GM23248 (cell line): ENCODE measurements around the gene IKZF2. TPM values are rescaled to one million over a fixed set of nuclear protein-coding genes. Genes with fewer than 3 reads are reported as not detected.

ENCODE experiments used
- DNase-seq: peaks from one replicate; pipeline ENCODE4 v3.0.0-alpha.2; 2015
- H2AFZ ChIP-seq: fragments of 200-600 bp; sonication (generic); 2 replicates; pipeline ENCODE4 v1.6.1; 2016; ENCODE audit warnings: antibody characterized with exemption
- H3F3A ChIP-seq: fragments of 200-600 bp; sonication (generic); 2 replicates; pipeline ENCODE4 v1.6.1; 2016; ENCODE audit warnings: mild to moderate bottlenecking, antibody characterized with exemption, mixed run types; ENCODE audit not compliant: insufficient read depth
- H3K27ac ChIP-seq: fragments of 200-600 bp; sonication (generic); 2 replicates; pipeline ENCODE4 v1.5.1; 2016; ENCODE audit warnings: mild to moderate bottlenecking
- H3K27me3 ChIP-seq: fragments of 200-600 bp; sonication (generic); replicated peaks from 2 replicates; pipeline ENCODE4 v1.6.1; 2016; ENCODE audit warnings: mild to moderate bottlenecking; ENCODE audit not compliant: insufficient read depth
- H3K36me3 ChIP-seq: fragments of 200-600 bp; sonication (generic); 2 replicates; pipeline ENCODE4 v1.6.1; 2016; ENCODE audit warnings: low read depth, mild to moderate bottlenecking
- H3K4me1 ChIP-seq: fragments of 200-600 bp; sonication (generic); 2 replicates; pipeline ENCODE4 v1.6.1; 2016; ENCODE audit warnings: mild to moderate bottlenecking; ENCODE audit not compliant: insufficient read depth
- H3K4me2 ChIP-seq: fragments of 200-600 bp; sonication (generic); one replicate; pipeline ENCODE4 v1.6.1; 2016; ENCODE audit warnings: mild to moderate bottlenecking; ENCODE audit not compliant: unreplicated experiment
- H3K4me3 ChIP-seq: fragments of 200-600 bp; sonication (generic); 2 replicates; pipeline ENCODE4 v1.5.1; 2016; ENCODE audit warnings: mild to moderate bottlenecking
- H3K79me2 ChIP-seq: fragments of 200-600 bp; sonication (generic); 2 replicates; pipeline ENCODE4 v1.6.1; 2016; ENCODE audit warnings: mild to moderate bottlenecking; ENCODE audit not compliant: insufficient read depth
- H3K9ac ChIP-seq: fragments of 200-600 bp; sonication (generic); 2 replicates; pipeline ENCODE4 v1.6.1; 2016; ENCODE audit warnings: mild to moderate bottlenecking
- H3K9me2 ChIP-seq: fragments of 200-600 bp; sonication (generic); 2 replicates; pipeline ENCODE4 v1.6.1; 2016; ENCODE audit warnings: mixed run types, mild to moderate bottlenecking, moderate library complexity; ENCODE audit not compliant: insufficient read depth
- H3K9me3 ChIP-seq: fragments of 200-600 bp; sonication (generic); one replicate; pipeline ENCODE4 v1.6.1; 2017; ENCODE audit warnings: low read depth
- H4K20me1 ChIP-seq: fragments of 200-600 bp; sonication (generic); 2 replicates; pipeline ENCODE4 v1.6.0; 2016; ENCODE audit not compliant: insufficient read depth
- EZH2 ChIP-seq: fragments of 200-600 bp; sonication (generic); IDR thresholded peaks from 2 replicates; pipeline ENCODE4 v1.6.1; 2018; ENCODE audit warnings: antibody characterized with exemption, mild to moderate bottlenecking; ENCODE audit not compliant: insufficient read depth, poor library complexity, severe bottlenecking
- EZH2phosphoT487 ChIP-seq: fragments of 200-600 bp; sonication (generic); IDR thresholded peaks from 2 replicates; pipeline ENCODE4 v1.6.1; 2018; ENCODE audit warnings: antibody characterized with exemption, moderate library complexity, mild to moderate bottlenecking, low read depth; ENCODE audit not compliant: insufficient read depth
- WGBS, 2 experiments: methylation state at CpG; one replicate each; pipeline ENCODE4 v1.1.6; 2015 to 2017; ENCODE audit warnings: low lambda C conversion rate in 2 of 2, low coverage in 1 of 2; ENCODE audit errors: missing lambda C conversion rate in 2 of 2; 5-methylcytosine and 5-hydroxymethylcytosine counted together
- in situ Hi-C: fragments of 300-500 bp; cut with MboI; formaldehyde crosslinking; loops from 2 replicates; pipeline ENCODE4 v1.15.0; 2020
- polyA plus RNA-seq: library from polyadenylated mRNA; unstranded; fragments of >200 nt; fragmentation: Nextera tagmentation; extraction: Ambion mirVana; gene quantifications from 2 replicates; pipeline ENCODE4 v1.2.1, GENCODE V29; 2016
- total RNA-seq: library from RNA; depleted of rRNA; stranded (reverse); fragments of >200 nt; shearing (Covaris generic); gene quantifications from 2 replicates; pipeline ENCODE4 v1.2.3, GENCODE V29; 2014

IKZF2 gene
- total and polyA plus RNA-seq, 2 experiments from 2014 or later, result 3.4 to 13.5 TPM

DNA sequence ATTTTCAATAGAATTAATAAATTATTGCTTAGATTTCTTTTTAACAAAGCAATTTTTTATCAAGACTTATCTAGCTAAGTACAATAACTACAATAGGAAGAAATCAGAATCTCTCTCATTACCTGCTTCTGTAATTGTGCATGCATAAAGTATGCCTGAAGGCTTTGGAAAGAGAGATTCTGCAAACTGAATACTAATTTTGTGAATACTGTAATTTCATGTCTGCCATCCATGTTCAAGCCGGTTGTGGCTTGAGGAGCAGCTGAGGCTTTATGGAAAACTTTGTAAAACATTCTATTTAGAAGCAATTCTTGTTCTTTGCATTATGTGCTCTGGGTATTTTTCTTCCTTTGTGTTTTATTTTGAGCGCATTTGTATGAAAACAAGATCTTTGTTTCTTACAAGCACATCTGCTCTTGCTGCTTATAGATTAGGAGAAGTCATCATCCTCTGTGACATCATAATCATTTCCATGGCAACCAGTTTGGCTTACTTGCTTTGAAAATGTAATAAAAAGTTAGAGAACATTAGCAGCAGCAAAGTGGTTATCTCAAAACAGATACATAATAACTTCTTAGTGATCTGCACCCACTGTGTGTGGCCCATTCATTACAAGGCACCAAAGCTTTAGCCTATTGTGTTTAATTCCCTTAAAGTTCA lies 16.0 kb upstream of the IKZF2 start:
- TF ChIP-seq EZH2 (no peak), EZH2phosphoT487 (no peak)
- DNase-seq, result peak; percentile 19
- in situ Hi-C loops, result no loop called here

DNA sequence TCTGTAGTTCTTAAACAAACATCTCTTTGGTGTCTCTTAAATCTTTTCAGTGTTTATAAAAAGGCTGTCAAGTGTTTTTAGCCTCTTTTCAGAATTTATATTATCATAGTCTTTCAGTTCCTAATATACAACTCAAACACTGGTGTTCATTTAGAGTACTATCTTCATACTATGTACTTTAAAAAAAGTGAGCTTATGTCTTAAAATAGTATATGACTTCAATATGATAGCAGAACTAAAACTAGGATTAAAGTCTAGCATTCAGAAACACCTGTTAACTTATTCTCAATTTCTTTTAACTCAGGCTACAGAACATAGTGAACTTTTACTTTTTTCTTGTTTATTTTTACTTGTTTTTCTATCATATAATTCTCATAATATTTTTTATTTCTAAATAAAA lies 14.7 kb upstream of the IKZF2 start:
- TF ChIP-seq EZH2 (no peak), EZH2phosphoT487 (no peak)
- no peak overlapping the region for H2AFZ ChIP-seq
- in situ Hi-C loops, result no loop called here

More for the DNA sequence above, 16.0 kb upstream of the IKZF2 start:
- Histone ChIP-seq H3K9me2 (no peaks in the 10 kb centered on the region), H3K27ac (no peak overlapping the region), H4K20me1 (no peaks in the 10 kb centered on the region), H3K27me3 (no peaks in the 10 kb centered on the region), H3K4me3 (no peak overlapping the region), H3K4me1 (peaks cover 14% of the 10 kb centered on the region), H3K9ac (no peak overlapping the region), H3K4me2 (no peak overlapping the region), H3K9me3 (no peaks in the 10 kb centered on the region), H3K79me2 (no peaks in the 10 kb centered on the region), H3F3A (peaks cover 9% of the 10 kb centered on the region), H3K36me3 (no peaks in the 10 kb centered on the region), H2AFZ (no peak overlapping the region)
- WGBS, 2 experiments, result 77 to 88% methylated on average over 2 of the region's 2 CpGs

DNA sequence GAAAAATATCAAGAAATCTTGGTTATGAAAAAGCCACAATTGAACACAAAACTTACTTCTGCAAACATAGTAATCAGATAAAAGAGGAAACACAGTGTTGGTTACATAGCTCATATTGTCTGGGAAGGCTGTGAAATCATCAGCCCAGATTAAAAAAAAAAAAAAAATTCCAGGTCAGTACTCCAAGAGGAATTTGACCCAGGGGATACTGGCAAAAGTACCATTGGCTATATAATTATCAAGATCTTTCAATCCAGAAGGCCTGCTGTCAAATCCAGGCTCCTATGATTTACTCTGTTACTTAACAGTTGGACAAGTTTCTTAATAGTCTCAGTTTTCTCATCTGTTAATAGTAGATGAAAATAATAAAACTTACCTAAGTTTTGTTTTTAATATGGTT lies 12.9 kb upstream of the IKZF2 start:
- no peaks in the 10 kb centered on the region for H3K27me3 ChIP-seq
- no peak for DNase-seq
- H3K79me2 ChIP-seq, result no peaks in the 10 kb centered on the region
- no peak for TF ChIP-seq EZH2
- TF ChIP-seq EZH2phosphoT487, result no peak
- no peak overlapping the region for H3K27ac ChIP-seq
- H3K9ac ChIP-seq, result no peak overlapping the region
- peaks cover 27% of the 10 kb centered on the region for H3K4me1 ChIP-seq
- peaks cover 33% of the 10 kb centered on the region for H3F3A ChIP-seq
- H2AFZ ChIP-seq, result peak overlapping the region; percentile 48
- no peak overlapping the region for H3K4me2 ChIP-seq
- H3K4me3 ChIP-seq, result no peak overlapping the region
- H3K36me3 ChIP-seq, result no peaks in the 10 kb centered on the region
- H3K9me2 ChIP-seq, result no peaks in the 10 kb centered on the region
- H4K20me1 ChIP-seq, result no peaks in the 10 kb centered on the region
- H3K9me3 ChIP-seq, result no peaks in the 10 kb centered on the region
- in situ Hi-C loops, result no loop called here

More for the DNA sequence above, 14.7 kb upstream of the IKZF2 start:
- H3K9me2 ChIP-seq, result no peaks in the 10 kb centered on the region
- no peak for DNase-seq
- no peak overlapping the region for H3K9ac ChIP-seq
- H3K4me1 ChIP-seq, result peaks cover 27% of the 10 kb centered on the region
- no peak overlapping the region for H3K4me2 ChIP-seq
- no peaks in the 10 kb centered on the region for H3K9me3 ChIP-seq
- no peaks in the 10 kb centered on the region for H3K36me3 ChIP-seq
- no peak overlapping the region for H3K27ac ChIP-seq
- no peaks in the 10 kb centered on the region for H3K79me2 ChIP-seq
- peaks cover 22% of the 10 kb centered on the region for H3F3A ChIP-seq
- H3K4me3 ChIP-seq, result no peak overlapping the region
- no peaks in the 10 kb centered on the region for H4K20me1 ChIP-seq
- H3K27me3 ChIP-seq, result no peaks in the 10 kb centered on the region

DNA sequence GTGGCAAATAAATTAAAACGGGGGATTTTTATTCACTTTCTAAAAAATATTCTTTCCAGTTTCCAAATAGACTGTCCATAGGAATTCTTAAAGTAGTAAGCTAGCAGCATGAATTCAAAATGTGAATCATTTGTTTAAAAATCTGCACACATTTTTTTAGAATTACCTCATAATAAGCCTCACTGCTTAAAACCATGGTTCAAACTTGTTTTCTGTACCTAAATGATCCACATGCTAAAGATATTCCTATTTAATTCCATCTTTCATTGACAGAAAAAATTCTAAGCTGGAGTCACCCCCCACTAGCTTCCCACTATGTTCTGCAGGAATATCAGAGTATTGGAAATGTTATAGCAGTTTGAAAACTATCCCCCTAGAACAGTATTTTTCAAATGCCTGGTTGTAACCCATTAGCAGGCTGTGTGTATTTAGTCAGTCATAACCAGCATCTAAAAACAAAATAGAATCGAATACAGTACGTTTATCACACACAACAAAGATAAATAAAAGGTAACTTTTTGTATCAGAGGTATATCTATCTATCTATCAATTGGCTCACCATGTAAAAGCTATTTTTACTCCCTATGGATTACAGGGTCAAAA lies 11.2 kb upstream of the IKZF2 start:
- peak overlapping the region; percentile 66 for H3K27ac ChIP-seq
- no peaks in the 10 kb centered on the region for H3K9me2 ChIP-seq
- peak overlapping the region; percentile 15; the same call in 1 of the 2 replicates for H3K9ac ChIP-seq
- H3K4me2 ChIP-seq, result peak overlapping the region; percentile 75
- TF ChIP-seq EZH2phosphoT487, result no peak
- no peak for TF ChIP-seq EZH2
- in situ Hi-C loops, result no loop called here
- H3K4me1 ChIP-seq, result peaks cover 27% of the 10 kb centered on the region
- H4K20me1 ChIP-seq, result no peaks in the 10 kb centered on the region
- H3F3A ChIP-seq, result peaks cover 33% of the 10 kb centered on the region
- peak overlapping the region; percentile 47; the same call in 1 of the 2 replicates for H2AFZ ChIP-seq
- no peaks in the 10 kb centered on the region for H3K36me3 ChIP-seq
- H3K4me3 ChIP-seq, result peak overlapping the region; percentile 47
- H3K9me3 ChIP-seq, result no peaks in the 10 kb centered on the region
- H3K79me2 ChIP-seq, result no peaks in the 10 kb centered on the region
- peak; percentile 69 for DNase-seq
- 73% methylated on average over 3 of the region's 3 CpGs for WGBS, 2 experiments
- H3K27me3 ChIP-seq, result no peaks in the 10 kb centered on the region
